Ascending aorta (tissue), 2 donors: Measurements from ENCODE around the gene SPACA4. TPM values are rescaled to one million over a fixed set of nuclear protein-coding genes. Genes with fewer than 3 reads are reported as not detected.

Experiments used
- DNase-seq, 2 donors: peaks; one replicate each; pipeline ENCODE4 v3.0.0-alpha.2; 2019; ENCODE audit warnings: low spot score in 2 of 2
- H3K27ac ChIP-seq, 2 donors: fragments of 200-600 bp; sonication (generic); one replicate each; pipeline ENCODE4 v1.5.1; 2016 to 2017; ENCODE audit warnings: mild to moderate bottlenecking in 1 of 2
- H3K27me3 ChIP-seq: fragments of 200-600 bp; sonication (generic); one replicate; pipeline ENCODE4 v1.5.1; 2017
- H3K36me3 ChIP-seq, 2 donors: fragments of 200-600 bp; sonication (generic); one replicate each; pipeline ENCODE4 v1.5.1; 2016
- H3K4me1 ChIP-seq, 2 donors: fragments of 200-600 bp; sonication (generic); one replicate each; pipeline ENCODE4 v1.5.1; 2016 to 2017; ENCODE audit warnings: mild to moderate bottlenecking in 1 of 2
- H3K4me3 ChIP-seq, 2 donors: fragments of 200-600 bp; sonication (generic); one replicate each; pipeline ENCODE4 v1.5.1; 2016 to 2017; ENCODE audit warnings: mild to moderate bottlenecking in 1 of 2
- H3K9me3 ChIP-seq, 2 donors: fragments of 200-600 bp; sonication (generic); one replicate each; pipeline ENCODE4 v1.5.1; 2016
- intact Hi-C: fragments of 100-400 bp; cut with DNase I; formaldehyde crosslinking; loops from one replicate; pipeline ENCODE4 v1.15.1; 2023
- total RNA-seq: library from RNA; depleted of rRNA; stranded (reverse); fragments of >200 nt; gene quantifications from one replicate; pipeline ENCODE4 v1.1.0, GENCODE V29; 2016
- TF ChIP-seq, protein P1 (sequence below), 3 experiments: fragments of 200-600 bp in 2 of 3; fragments of 450-650 bp in 1 of 3; sonication (generic) in 2 of 3; IDR thresholded peaks; one replicate each; pipeline ENCODE4 v1.5.1; 2016 to 2019; ENCODE audit warnings: antibody characterized with exemption in 3 of 3, mild to moderate bottlenecking in 1 of 3, moderate library complexity in 1 of 3

Gene SPACA4, protein sequence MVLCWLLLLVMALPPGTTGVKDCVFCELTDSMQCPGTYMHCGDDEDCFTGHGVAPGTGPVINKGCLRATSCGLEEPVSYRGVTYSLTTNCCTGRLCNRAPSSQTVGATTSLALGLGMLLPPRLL
- total RNA-seq = not detected

DNA sequence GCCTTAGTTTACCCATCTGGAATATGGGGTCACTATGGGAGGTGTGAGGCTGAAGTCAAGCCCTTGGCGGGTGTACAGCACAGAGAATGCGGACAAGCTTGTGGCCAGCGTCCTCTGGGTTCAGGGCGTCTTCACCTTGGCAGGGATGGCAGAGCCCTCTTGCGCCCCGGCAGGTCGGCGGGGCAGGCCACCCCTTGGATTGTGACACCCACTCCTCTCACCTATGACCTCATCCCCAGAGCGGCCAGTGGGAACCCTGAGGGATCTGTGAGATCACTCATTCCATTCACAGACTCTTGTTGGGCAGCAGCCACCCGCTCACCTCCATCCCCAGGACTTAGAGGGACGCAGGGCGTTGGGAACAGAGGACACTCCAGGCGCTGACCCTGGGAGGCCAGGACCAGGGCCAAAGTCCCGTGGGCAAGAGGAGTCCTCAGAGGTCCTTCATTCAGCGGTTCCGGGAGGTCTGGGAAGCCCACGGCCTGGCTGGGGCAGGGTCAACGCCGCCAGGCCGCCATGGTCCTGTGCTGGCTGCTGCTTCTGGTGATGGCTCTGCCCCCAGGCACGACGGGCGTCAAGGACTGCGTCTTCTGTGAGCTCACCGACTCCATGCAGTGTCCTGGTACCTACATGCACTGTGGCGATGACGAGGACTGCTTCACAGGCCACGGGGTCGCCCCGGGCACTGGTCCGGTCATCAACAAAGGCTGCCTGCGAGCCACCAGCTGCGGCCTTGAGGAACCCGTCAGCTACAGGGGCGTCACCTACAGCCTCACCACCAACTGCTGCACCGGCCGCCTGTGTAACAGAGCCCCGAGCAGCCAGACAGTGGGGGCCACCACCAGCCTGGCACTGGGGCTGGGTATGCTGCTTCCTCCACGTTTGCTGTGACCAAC lies at the start of gene SPACA4:
SPACA4 (plus strand) TSS at position 280 of the 896 bp plus-strand sequence; CDS start at position 517, 237 bp downstream.
- no peak within 1 kb of the TSS for H3K27ac ChIP-seq
- intact Hi-C loops = no loop called here

DNA sequence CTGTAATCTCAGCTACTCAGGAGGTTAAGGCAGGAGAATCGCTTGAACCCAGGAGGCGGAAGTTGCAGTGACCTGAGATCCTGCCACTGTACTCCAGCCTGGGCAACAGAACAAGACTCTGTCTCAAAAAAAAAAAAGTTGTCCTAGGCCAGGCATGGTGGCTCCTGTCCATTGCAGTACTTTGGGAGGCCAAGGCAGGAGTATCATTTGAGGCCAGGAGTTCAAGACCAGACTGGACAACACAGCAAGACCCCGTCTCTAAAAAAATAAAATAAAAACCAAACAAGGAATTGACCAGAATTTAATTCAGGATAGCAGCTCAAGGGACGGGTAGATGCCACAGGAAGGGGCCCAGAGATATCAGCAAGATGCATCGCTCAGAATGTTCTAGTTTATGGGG lies 49.7 kb upstream of the SPACA4 start:
- TF ChIP-seq, protein P1, sequence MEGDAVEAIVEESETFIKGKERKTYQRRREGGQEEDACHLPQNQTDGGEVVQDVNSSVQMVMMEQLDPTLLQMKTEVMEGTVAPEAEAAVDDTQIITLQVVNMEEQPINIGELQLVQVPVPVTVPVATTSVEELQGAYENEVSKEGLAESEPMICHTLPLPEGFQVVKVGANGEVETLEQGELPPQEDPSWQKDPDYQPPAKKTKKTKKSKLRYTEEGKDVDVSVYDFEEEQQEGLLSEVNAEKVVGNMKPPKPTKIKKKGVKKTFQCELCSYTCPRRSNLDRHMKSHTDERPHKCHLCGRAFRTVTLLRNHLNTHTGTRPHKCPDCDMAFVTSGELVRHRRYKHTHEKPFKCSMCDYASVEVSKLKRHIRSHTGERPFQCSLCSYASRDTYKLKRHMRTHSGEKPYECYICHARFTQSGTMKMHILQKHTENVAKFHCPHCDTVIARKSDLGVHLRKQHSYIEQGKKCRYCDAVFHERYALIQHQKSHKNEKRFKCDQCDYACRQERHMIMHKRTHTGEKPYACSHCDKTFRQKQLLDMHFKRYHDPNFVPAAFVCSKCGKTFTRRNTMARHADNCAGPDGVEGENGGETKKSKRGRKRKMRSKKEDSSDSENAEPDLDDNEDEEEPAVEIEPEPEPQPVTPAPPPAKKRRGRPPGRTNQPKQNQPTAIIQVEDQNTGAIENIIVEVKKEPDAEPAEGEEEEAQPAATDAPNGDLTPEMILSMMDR (IDR thresholded peaks at IDR 0.05) = no peak
- no peaks in the 10 kb centered on the region for H3K36me3 ChIP-seq
- H3K27ac ChIP-seq = no peak overlapping the region
- no peaks in the 10 kb centered on the region for H3K27me3 ChIP-seq
- no peaks in the 10 kb centered on the region for H3K9me3 ChIP-seq
- DNase-seq = no peak
- intact Hi-C loops = no loop called here
- H3K4me3 ChIP-seq = no peak overlapping the region
- H3K4me1 ChIP-seq = no peaks in the 10 kb centered on the region

More for the DNA sequence above, at the start of gene SPACA4:
- no peaks in the 10 kb centered on the region for H3K9me3 ChIP-seq
- H3K4me3 ChIP-seq = no peak within 1 kb of the TSS
- H3K27me3 ChIP-seq = no peaks in the 10 kb centered on the region
- H3K36me3 ChIP-seq = no peaks in the 10 kb centered on the region
- no peaks in the 10 kb centered on the region for H3K4me1 ChIP-seq
- DNase-seq = no peak
- TF ChIP-seq, protein P1 (IDR thresholded peaks at IDR 0.05) = no peak

DNA sequence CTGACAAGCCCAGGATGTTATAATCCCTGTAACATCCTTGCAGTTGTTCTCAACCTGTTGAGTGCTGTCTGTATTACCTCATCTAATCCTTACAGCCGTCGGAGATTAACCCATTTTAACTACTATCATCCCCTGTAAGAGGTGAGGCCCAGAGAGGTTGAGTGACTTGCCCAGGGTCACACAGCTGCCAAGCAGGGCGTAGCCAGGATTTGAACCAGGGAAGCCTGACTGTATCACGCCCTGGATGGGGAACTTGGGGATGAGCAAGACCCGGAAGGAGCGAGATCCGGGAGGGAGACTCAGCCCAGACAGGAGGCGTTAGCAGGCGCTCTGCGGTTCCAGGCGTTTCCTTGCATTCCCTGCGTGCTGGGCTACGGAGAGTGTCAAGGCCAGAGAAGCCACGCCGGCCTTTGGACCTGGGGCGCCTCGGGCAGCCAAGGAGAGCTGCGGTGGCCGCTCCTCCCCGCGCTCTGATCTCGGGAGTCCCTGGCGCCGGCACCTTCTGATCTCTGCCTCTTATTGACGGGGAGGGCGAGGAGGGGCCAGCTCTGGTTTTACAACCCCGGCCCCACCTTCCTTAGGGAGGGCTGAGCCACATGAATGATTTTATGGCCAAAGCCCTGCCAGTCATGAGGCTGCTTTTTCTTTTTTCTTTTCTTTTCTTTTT lies 48.4 kb upstream of the SPACA4 start:
- Histone ChIP-seq H3K36me3 (no peaks in the 10 kb centered on the region), H3K27me3 (no peaks in the 10 kb centered on the region), H3K27ac (no peak overlapping the region), H3K4me1 (no peaks in the 10 kb centered on the region), H3K9me3 (no peaks in the 10 kb centered on the region), H3K4me3 (no peak overlapping the region)
- TF ChIP-seq, protein P1 (IDR thresholded peaks at IDR 0.05) = no peak
- intact Hi-C loops = no loop called here
- DNase-seq = no peak

DNA sequence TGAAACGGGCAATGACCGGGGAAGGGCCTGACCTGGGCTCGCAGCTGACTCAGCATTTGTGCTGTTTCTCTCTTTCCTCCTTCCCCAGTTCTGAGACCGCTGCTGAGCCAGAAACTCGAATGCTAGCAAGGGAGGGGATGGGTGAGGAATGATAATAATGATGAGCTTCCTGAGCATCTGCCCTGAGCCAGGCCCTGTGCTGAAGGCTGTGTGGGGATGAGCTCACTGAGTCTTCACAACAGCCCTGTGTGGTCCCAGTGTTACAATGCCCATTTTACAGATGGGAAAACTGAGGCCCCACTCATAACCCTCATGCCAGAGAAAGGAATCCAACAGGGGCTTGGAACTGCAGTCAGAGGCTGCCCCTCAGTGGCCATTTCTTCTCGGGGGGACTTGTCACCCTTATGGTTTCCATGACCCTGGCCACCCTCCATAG lies 46.4 kb upstream of the SPACA4 start:
- no peak for DNase-seq
- H3K4me1 ChIP-seq = no peaks in the 10 kb centered on the region
- no peak overlapping the region for H3K4me3 ChIP-seq
- H3K27ac ChIP-seq = no peak overlapping the region
- no peaks in the 10 kb centered on the region for H3K36me3 ChIP-seq
- H3K9me3 ChIP-seq = no peaks in the 10 kb centered on the region
- H3K27me3 ChIP-seq = no peaks in the 10 kb centered on the region
- intact Hi-C loops = no loop called here
- TF ChIP-seq, protein P1 (IDR thresholded peaks at IDR 0.05) = no peak

DNA sequence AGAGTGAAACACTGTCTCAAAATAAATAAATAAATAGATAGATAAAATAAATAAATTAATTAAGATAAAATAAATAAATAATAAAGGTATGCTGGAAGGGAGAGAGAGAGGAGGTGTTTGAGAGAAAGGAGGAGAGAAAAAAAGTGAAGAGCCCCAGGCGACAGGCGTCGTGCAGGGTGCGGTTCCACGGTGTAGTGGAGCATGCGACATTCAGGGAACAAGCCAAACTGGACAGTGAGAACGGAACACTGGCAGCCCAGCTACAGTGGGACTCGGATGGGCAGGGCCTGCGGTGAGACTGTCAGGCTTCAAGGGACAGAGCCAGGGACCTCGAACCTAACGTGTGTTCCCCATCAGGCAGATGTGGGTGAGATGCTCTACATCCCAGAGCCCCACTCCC lies 45.1 kb upstream of the SPACA4 start:
- TF ChIP-seq, protein P1 (IDR thresholded peaks at IDR 0.05) = no peak
- no peaks in the 10 kb centered on the region for H3K4me1 ChIP-seq
- H3K4me3 ChIP-seq = no peak overlapping the region

More for the DNA sequence above, 45.1 kb upstream of the SPACA4 start:
- no peaks in the 10 kb centered on the region for H3K36me3 ChIP-seq
- DNase-seq = no peak
- H3K9me3 ChIP-seq = no peaks in the 10 kb centered on the region
- H3K27ac ChIP-seq = no peak overlapping the region
- intact Hi-C loops = no loop called here
- H3K27me3 ChIP-seq = no peaks in the 10 kb centered on the region
